OCI-LY7 (cell line): ENCODE results near the gene SPINK1.

ENCODE experiments used
- CTCF ChIP-seq: fragments of 200-600 bp; sonication (generic); conservative IDR thresholded peaks from 2 replicates; pipeline ENCODE4 v1.5.1; 2014; ENCODE audit warnings: mild to moderate bottlenecking, antibody characterized with exemption, low read length, moderate library complexity, mixed read lengths
- EZH2phosphoT487 ChIP-seq: fragments of 200-600 bp; sonication (generic); IDR thresholded peaks from 2 replicates; pipeline ENCODE4 v1.6.1; 2018; ENCODE audit warnings: low read depth, borderline replicate concordance, mild to moderate bottlenecking, mixed run types, antibody characterized with exemption, low read length, moderate library complexity, mixed read lengths

- no peak for TF ChIP-seq CTCF
- no peak for TF ChIP-seq EZH2phosphoT487
Observed at GRCh38 chr5:147830035-147830434, 1.4 kb downstream of the SPINK1 start.
